Brain microvascular endothelial cell (primary cell): Measurements from ENCODE around the gene PWP1.

Experiments used
- DNase-seq: peaks from one replicate; pipeline ENCODE4 v3.0.0-alpha.2; 2020
- H3K27ac ChIP-seq: fragments of 250-450 bp; sonication (Bioruptor Pico); 2 replicates; pipeline ENCODE4 v1.5.1; 2020; ENCODE audit warnings: mild to moderate bottlenecking, moderate library complexity
- H3K27me3 ChIP-seq: fragments of 250-450 bp; sonication (Bioruptor Pico); replicated peaks from 2 replicates; pipeline ENCODE4 v1.5.1; 2020; ENCODE audit warnings: mild to moderate bottlenecking
- H3K36me3 ChIP-seq: fragments of 250-450 bp; sonication (Bioruptor Pico); replicated peaks from 2 replicates; pipeline ENCODE4 v1.5.1; 2020; ENCODE audit warnings: mild to moderate bottlenecking
- H3K4me3 ChIP-seq: 2 replicates; pipeline ENCODE4 v1.5.1; 2011; ENCODE audit warnings: low read depth, mild to moderate bottlenecking, control low read depth, low read length, moderate library complexity
- in situ Hi-C: cut with HindIII; loops from 2 replicates; pipeline ENCODE4 v1.10.0; 2017; ENCODE audit warnings: low sequenced_read_pairs, low pct_ligation_motif_present
- TF ChIP-seq, protein P1 (sequence below): IDR thresholded peaks from 2 replicates; pipeline ENCODE4 v1.5.1; 2011; ENCODE audit warnings: low read depth, mild to moderate bottlenecking, moderate library complexity, low read length, control low read depth, inconsistent platforms; ENCODE audit errors: missing control alignments

The PWP1 gene

DNA sequence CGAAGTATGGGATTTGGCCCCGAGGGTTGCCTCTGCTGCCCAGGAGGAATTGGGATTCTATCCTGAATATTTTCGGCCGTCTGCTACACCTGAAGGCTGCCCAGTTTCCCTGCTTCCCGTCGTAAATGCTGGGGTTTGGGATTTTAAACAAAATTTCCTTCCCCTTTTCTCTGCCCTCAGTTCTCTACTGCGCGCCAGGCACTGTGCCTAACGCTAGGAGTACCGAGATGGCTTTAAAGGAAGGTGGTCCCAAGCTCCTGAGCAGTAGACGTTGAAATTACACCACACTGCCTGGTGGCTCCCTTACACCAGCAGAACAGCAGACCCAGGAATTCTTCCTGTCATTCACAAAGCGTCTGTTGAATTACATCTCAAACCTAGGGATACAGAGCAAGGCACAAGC lies 75.9 kb downstream of the PWP1 start:
- in situ Hi-C loops: no loop called here
- TF ChIP-seq, protein P1, sequence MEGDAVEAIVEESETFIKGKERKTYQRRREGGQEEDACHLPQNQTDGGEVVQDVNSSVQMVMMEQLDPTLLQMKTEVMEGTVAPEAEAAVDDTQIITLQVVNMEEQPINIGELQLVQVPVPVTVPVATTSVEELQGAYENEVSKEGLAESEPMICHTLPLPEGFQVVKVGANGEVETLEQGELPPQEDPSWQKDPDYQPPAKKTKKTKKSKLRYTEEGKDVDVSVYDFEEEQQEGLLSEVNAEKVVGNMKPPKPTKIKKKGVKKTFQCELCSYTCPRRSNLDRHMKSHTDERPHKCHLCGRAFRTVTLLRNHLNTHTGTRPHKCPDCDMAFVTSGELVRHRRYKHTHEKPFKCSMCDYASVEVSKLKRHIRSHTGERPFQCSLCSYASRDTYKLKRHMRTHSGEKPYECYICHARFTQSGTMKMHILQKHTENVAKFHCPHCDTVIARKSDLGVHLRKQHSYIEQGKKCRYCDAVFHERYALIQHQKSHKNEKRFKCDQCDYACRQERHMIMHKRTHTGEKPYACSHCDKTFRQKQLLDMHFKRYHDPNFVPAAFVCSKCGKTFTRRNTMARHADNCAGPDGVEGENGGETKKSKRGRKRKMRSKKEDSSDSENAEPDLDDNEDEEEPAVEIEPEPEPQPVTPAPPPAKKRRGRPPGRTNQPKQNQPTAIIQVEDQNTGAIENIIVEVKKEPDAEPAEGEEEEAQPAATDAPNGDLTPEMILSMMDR: no peak
- Histone ChIP-seq H3K36me3 (peaks cover 9% of the 10 kb centered on the region), H3K4me3 (peak overlapping the region; percentile 72), H3K27ac (no peak overlapping the region), H3K27me3 (no peaks in the 10 kb centered on the region)
- no peak for DNase-seq
